ENCODE measurements around the gene SLC43A2. TPM values are rescaled to one million over a fixed set of nuclear protein-coding genes. Genes with fewer than 3 reads are reported as not detected.

Gene SLC43A2
- total RNA-seq, 1 donor from 2014 or later, result 2.4 TPM

DNA sequence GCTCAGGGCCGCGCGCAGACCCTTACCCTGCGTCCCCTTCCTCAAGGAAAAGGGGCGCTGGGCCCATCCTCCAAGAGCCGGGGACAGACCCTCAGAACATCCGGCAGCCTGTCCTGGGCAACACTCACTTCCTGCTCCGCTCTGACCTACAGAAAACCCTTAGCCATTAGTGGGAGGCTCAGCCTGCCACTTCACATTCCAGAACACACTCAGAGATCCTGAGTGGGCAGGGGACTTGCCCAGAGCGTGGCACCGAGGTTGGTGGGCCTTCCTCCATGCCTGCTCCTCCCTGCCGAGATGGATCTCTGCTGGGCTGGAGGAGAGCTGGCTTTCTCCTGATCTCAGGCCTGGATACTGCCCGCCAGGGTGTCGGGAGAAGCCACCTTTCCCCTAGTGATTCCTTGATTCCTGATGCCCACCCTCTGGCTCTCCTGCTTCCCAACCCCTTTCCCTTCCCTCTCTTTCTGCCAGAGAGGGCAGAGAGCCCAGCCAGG lies 15.4 kb upstream of the SLC43A2 start:
- Histone ChIP-seq H3K27me3 (ENCODE audit: control insufficient read depth, insufficient read depth, low read length) (no peaks in the 10 kb centered on the region), H3K36me3 (ENCODE audit: control insufficient read depth, insufficient read depth, low read length) (peaks cover 2% of the 10 kb centered on the region), H3K4me3 (ENCODE audit: low read depth, low read length) (peak overlapping the region; percentile 35)
- DNase-seq (ENCODE audit: low read depth), result no peak
- no peak for FAIRE-seq
- TF ChIP-seq, protein P1, sequence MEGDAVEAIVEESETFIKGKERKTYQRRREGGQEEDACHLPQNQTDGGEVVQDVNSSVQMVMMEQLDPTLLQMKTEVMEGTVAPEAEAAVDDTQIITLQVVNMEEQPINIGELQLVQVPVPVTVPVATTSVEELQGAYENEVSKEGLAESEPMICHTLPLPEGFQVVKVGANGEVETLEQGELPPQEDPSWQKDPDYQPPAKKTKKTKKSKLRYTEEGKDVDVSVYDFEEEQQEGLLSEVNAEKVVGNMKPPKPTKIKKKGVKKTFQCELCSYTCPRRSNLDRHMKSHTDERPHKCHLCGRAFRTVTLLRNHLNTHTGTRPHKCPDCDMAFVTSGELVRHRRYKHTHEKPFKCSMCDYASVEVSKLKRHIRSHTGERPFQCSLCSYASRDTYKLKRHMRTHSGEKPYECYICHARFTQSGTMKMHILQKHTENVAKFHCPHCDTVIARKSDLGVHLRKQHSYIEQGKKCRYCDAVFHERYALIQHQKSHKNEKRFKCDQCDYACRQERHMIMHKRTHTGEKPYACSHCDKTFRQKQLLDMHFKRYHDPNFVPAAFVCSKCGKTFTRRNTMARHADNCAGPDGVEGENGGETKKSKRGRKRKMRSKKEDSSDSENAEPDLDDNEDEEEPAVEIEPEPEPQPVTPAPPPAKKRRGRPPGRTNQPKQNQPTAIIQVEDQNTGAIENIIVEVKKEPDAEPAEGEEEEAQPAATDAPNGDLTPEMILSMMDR (IDR thresholded peaks at IDR 0.05; ENCODE audit: insufficient read depth, low read length, severe bottlenecking), result no peak

DNA sequence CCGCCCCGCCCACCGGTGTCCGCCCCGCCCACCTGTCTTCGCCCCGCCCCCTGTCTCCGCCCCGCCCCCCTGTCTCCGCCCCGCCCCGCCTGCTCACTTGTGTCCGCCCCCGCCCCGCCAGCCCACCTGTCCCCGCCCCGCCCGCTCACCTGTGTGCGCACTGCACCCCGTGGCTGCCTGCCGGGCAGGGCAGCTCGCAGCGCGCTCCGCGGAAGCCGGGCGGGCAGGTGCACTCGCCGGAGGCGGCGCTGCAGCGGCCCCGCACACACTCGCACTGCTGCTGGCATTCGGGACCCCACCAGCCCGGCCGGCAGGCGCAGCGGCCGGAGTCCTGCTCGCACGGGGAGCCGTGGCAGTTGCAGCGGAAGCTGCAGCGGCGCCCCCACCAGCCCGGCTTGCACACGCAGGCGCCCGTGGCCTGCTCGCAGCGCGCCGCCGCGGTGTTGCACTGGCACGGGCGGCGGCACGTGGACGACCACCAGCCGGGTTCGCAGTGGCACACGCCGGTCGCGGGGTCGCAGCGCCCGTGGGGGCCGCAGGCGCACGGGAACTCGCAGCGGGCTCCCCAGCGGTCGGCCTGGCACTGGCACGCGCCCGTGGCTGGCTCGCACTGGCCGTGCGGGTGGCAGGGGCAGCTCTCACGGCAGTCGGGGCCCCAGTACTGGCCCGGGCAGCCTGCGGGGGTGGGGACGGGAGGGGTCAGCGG lies 14.8 kb upstream of the SLC43A2 start:
- FAIRE-seq (no peak), DNase-seq (ENCODE audit: low read depth) (peak; percentile 40)
- Histone ChIP-seq H3K27me3 (ENCODE audit: control insufficient read depth, insufficient read depth, low read length) (no peaks in the 10 kb centered on the region), H3K36me3 (ENCODE audit: control insufficient read depth, insufficient read depth, low read length) (peaks cover 2% of the 10 kb centered on the region), H3K4me3 (ENCODE audit: low read depth, low read length) (peak overlapping the region; percentile 35)
- TF ChIP-seq, protein P1 (IDR thresholded peaks at IDR 0.05; ENCODE audit: insufficient read depth, low read length, severe bottlenecking), result peak; percentile 35

DNA sequence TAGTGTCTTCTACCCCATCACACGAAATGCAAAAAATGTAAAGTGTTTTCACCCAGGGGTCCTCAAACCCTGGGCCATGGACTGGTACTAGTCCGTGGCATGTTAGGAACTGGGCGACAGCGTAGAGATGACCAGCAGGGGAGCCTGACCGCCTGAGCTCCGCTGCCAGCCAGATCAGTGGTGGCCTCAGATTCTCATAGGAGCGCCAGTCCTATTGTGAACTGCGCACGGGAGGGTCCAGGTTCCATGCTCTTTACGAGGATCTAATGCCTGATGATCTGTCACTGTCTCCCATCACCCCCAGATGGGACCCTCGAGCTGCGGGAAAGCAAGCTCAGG lies 12.4 kb upstream of the SLC43A2 start:
- DNase-seq (ENCODE audit: low read depth), result no peak
- Histone ChIP-seq H3K36me3 (ENCODE audit: control insufficient read depth, insufficient read depth, low read length) (no peaks in the 10 kb centered on the region), H3K27me3 (ENCODE audit: control insufficient read depth, insufficient read depth, low read length) (no peaks in the 10 kb centered on the region), H3K4me3 (ENCODE audit: low read depth, low read length) (no peak overlapping the region)
- FAIRE-seq, result no peak
- TF ChIP-seq, protein P1 (IDR thresholded peaks at IDR 0.05; ENCODE audit: insufficient read depth, low read length, severe bottlenecking), result no peak

DNA sequence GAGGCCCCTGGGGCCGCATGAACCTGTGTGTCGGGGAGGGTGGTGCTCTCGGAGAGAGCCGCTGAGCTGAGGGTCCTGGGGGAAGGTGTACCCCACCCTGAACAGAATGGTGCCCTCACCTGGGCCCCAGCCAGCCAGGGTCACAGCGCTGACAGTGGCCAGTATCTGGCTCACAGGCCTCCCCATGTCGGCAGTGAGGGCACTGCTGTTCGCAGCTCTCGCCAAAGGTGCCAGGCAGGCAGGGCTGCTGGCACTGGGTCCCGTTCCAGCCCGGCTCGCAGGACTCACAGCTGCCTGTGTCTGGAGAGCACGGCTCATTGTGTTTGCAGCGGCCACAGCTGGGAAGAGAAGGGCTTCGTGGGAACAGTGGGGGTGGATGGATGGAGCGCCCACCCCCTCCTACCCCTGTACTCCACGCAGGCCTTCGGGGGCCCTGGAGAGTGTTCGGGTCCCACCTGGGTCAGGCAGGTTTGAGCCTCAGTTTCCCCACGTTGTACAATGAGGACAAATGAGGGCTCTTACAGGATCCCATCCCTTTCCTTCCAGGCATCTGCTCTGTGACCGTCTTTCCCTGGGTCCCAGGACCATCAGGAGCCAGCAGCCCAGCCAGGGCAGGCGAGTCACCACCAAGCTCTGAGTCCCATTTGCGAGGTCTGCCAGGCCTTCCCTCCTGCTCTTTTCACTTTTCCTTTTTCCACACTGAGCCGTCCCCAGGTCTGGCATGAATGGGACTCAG lies 11.9 kb upstream of the SLC43A2 start:
- FAIRE-seq, result no peak
- no peak for DNase-seq (ENCODE audit: low read depth)
- no peaks in the 10 kb centered on the region for H3K36me3 ChIP-seq (ENCODE audit: control insufficient read depth, insufficient read depth, low read length)
- no peak overlapping the region for H3K4me3 ChIP-seq (ENCODE audit: low read depth, low read length)
- TF ChIP-seq, protein P1 (IDR thresholded peaks at IDR 0.05; ENCODE audit: insufficient read depth, low read length, severe bottlenecking), result no peak
- H3K27me3 ChIP-seq (ENCODE audit: control insufficient read depth, insufficient read depth, low read length), result no peaks in the 10 kb centered on the region

DNA sequence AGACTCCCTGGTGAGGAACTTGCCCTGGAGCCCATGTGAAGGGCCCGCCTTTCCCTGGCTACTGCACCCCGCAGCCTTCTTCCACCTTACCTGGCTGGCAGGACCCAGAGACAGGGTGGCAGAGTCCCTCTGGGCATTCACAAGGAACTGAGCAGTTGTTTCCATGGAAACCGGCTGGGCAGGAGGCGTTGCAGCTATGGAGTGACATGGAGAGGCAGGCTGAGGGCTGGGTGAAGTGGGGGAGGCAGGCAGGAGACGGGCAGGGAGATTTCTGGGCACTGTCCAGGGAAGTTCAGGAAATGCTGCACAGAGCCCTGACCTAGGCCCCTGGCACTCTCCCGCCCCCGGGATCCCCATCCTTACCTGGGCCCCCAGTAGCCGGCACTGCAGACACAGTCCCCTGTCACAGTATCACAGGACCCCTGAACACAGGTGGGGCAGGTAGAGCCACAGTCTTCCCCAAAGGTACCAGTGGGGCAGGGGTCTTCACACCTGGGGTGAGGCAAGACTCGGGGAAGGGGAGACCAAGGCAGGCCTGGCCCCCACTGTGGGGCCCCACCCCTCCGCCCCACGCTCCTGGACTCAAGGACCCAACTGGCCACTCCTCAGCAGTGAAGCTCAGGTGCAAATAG lies 11.0 kb upstream of the SLC43A2 start:
- Histone ChIP-seq H3K36me3 (ENCODE audit: control insufficient read depth, insufficient read depth, low read length) (no peaks in the 10 kb centered on the region), H3K27me3 (ENCODE audit: control insufficient read depth, insufficient read depth, low read length) (no peaks in the 10 kb centered on the region), H3K4me3 (ENCODE audit: low read depth, low read length) (no peak overlapping the region)
- TF ChIP-seq, protein P1 (IDR thresholded peaks at IDR 0.05; ENCODE audit: insufficient read depth, low read length, severe bottlenecking), result no peak
- FAIRE-seq, result no peak
- no peak for DNase-seq (ENCODE audit: low read depth)

Data from bronchial epithelial cell (primary cell).